ENCODE data around the gene RBM22. TPM values are rescaled to one million over a fixed set of nuclear protein-coding genes. Genes with fewer than 3 reads are reported as not detected.

Gene RBM22
- total and polyA plus RNA-seq, 2 experiments from 2014 or later: 32.9 to 42.6 TPM

DNA sequence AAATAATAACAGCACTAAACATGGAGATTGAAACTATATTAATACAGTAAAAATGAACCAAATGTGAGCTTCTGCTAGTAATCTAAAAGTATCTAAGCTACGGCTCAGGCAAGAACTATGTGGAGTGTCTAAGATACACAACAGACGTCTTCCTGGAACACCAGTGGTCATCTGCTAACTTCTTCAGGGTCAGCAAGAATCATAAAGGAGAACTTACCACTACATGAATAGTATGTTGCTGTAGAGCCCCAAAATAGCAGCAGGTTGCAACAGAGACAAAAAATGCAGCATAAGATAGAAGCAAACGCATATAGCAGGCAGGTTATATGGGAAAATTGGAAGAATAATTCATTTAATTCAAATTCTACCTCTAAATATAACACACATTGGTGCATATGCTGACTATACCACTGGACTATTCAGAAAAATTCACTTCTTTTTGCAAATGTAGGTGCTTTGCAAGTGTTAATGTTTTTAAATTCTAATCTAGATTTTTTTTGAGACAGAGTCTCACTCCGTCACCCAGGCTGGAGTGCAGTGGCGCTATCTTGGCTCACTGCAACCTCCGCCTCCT is 30.9 kb upstream of the RBM22 start:
- WGBS (ENCODE audit: low lambda C conversion rate, missing lambda C conversion rate): 90% methylated on average over 6 of the region's 6 CpGs
- H2AFZ ChIP-seq: no peak overlapping the region
- TF ChIP-seq EZH2 (IDR thresholded peaks at IDR 0.05; ENCODE audit: borderline replicate concordance): no peak
- no peak for TF ChIP-seq EZH2phosphoT487 (IDR thresholded peaks at IDR 0.05; ENCODE audit: low read depth, severe bottlenecking, unreplicated experiment)
- TF ChIP-seq CTCF (IDR thresholded peaks at IDR 0.05; ENCODE audit: poor library complexity): no peak
- peaks cover 15% of the 10 kb centered on the region for H3K36me3 ChIP-seq (replicated peaks; ENCODE audit: insufficient read depth, low read depth)
- no peak overlapping the region for H3K27ac ChIP-seq
- H3K79me2 ChIP-seq: peaks cover 28% of the 10 kb centered on the region
- no peaks in the 10 kb centered on the region for H3K9me2 ChIP-seq (replicated peaks; ENCODE audit: insufficient read depth)
- peaks cover 7% of the 10 kb centered on the region for H3K9me3 ChIP-seq (ENCODE audit: low read depth)
- H3K4me1 ChIP-seq (ENCODE audit: insufficient read depth): no peaks in the 10 kb centered on the region
- no peak for DNase-seq (ENCODE audit: low spot score)
- no peaks in the 10 kb centered on the region for H3K27me3 ChIP-seq
- H3K4me2 ChIP-seq: no peak overlapping the region
- no peak overlapping the region for H3K4me3 ChIP-seq
- H4K20me1 ChIP-seq (ENCODE audit: insufficient read depth, poor library complexity, severe bottlenecking): no peaks in the 10 kb centered on the region

DNA sequence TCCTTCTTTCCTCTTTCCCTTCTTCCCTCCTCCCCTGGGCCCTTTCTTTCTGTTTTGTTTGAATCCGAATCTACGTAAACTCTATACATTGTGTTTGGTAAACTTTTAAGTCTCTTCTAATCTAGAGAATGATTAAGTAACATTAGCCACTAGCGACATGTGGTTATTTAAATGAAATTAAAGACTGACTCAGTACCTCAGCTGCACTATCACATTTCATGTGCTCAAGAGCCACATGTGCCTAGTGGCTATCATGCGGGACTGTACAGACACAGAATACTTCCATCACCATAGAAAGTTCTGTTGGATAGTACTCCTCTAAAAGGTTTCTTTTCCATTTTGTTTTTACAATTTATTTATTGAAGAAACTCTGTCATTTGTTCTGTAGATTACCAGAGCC is 29.0 kb upstream of the RBM22 start:
- H3K4me3 ChIP-seq: no peak overlapping the region
- no peaks in the 10 kb centered on the region for H3K4me1 ChIP-seq (ENCODE audit: insufficient read depth)
- DNase-seq (ENCODE audit: low spot score): no peak
- no peaks in the 10 kb centered on the region for H4K20me1 ChIP-seq (ENCODE audit: insufficient read depth, poor library complexity, severe bottlenecking)
- H3K79me2 ChIP-seq: peaks cover 11% of the 10 kb centered on the region
- 71% methylated on average over 4 of the region's 4 CpGs for WGBS (ENCODE audit: low lambda C conversion rate, missing lambda C conversion rate)
- no peak overlapping the region for H2AFZ ChIP-seq
- H3K4me2 ChIP-seq: no peak overlapping the region
- H3K9me2 ChIP-seq (replicated peaks; ENCODE audit: insufficient read depth): no peaks in the 10 kb centered on the region
- TF ChIP-seq EZH2phosphoT487 (IDR thresholded peaks at IDR 0.05; ENCODE audit: low read depth, severe bottlenecking, unreplicated experiment): no peak
- TF ChIP-seq CTCF (IDR thresholded peaks at IDR 0.05; ENCODE audit: poor library complexity): no peak
- TF ChIP-seq EZH2 (IDR thresholded peaks at IDR 0.05; ENCODE audit: borderline replicate concordance): no peak
- H3K36me3 ChIP-seq (replicated peaks; ENCODE audit: insufficient read depth, low read depth): peaks cover 15% of the 10 kb centered on the region
- H3K27ac ChIP-seq: no peak overlapping the region
- H3K9me3 ChIP-seq (ENCODE audit: low read depth): no peaks in the 10 kb centered on the region
- no peaks in the 10 kb centered on the region for H3K27me3 ChIP-seq

GRCh38 chr5:150723845-150724244 is 23.0 kb upstream of the RBM22 start:
- no peaks in the 10 kb centered on the region for H3K36me3 ChIP-seq (replicated peaks; ENCODE audit: insufficient read depth, low read depth)
- no peak overlapping the region for H3K27ac ChIP-seq
- no peaks in the 10 kb centered on the region for H3K9me2 ChIP-seq (replicated peaks; ENCODE audit: insufficient read depth)
- no peaks in the 10 kb centered on the region for H3K27me3 ChIP-seq
- TF ChIP-seq EZH2phosphoT487 (IDR thresholded peaks at IDR 0.05; ENCODE audit: low read depth, severe bottlenecking, unreplicated experiment) (no peak), CTCF (IDR thresholded peaks at IDR 0.05; ENCODE audit: poor library complexity) (no peak), EZH2 (IDR thresholded peaks at IDR 0.05; ENCODE audit: borderline replicate concordance) (no peak)
- no peak for DNase-seq (ENCODE audit: low spot score)
- 50% methylated on average over 2 of the region's 2 CpGs for WGBS (ENCODE audit: low lambda C conversion rate, missing lambda C conversion rate)
- H3K9me3 ChIP-seq (ENCODE audit: low read depth): no peaks in the 10 kb centered on the region
- H4K20me1 ChIP-seq (ENCODE audit: insufficient read depth, poor library complexity, severe bottlenecking): no peaks in the 10 kb centered on the region
- no peak overlapping the region for H3K4me3 ChIP-seq
- H3K79me2 ChIP-seq: no peaks in the 10 kb centered on the region
- H2AFZ ChIP-seq: no peak overlapping the region
- no peak overlapping the region for H3K4me2 ChIP-seq
- no peaks in the 10 kb centered on the region for H3K4me1 ChIP-seq (ENCODE audit: insufficient read depth)
